NK-92 (cell line): ENCODE results near the gene IREB2.

ENCODE experiments used
- DNase-seq: peaks from one replicate; lab custom pipeline; 2025; ENCODE audit not compliant: unreplicated experiment; lab: John Stamatoyannopoulos, UW

Gene IREB2

GRCh38 chr15:78540141-78540870, 102.3 kb downstream of the IREB2 start, which contains the start of gene PSMA4:
PSMA4 (plus strand) TSS chr15:78540444; CDS start chr15:78541928, 1,484 bp downstream.
- peak; percentile 82 for DNase-seq

- DNase-seq, result no peak
These were observed 103.1 kb downstream of the IREB2 start for GRCh38 chr15:78540871-78541743.

GRCh38 chr15:78541744-78542034, 103.7 kb downstream of the IREB2 start:
- no peak for DNase-seq

GRCh38 chr15:78542647-78543046, 104.6 kb downstream of the IREB2 start:
- DNase-seq, result no peak

GRCh38 chr15:78550194-78550593, 112.2 kb downstream of the IREB2 start:
- DNase-seq, result no peak

- no peak for DNase-seq
These were observed 112.8 kb downstream of the IREB2 start for GRCh38 chr15:78550815-78551214.
